Ammon's horn (tissue), 1 donor: ENCODE results near the gene IVL.

Experiments
- DNase-seq: peaks from one replicate; pipeline ENCODE4 v3.0.0-alpha.2; 2016; ENCODE audit warnings: low spot score

The IVL gene

DNA sequence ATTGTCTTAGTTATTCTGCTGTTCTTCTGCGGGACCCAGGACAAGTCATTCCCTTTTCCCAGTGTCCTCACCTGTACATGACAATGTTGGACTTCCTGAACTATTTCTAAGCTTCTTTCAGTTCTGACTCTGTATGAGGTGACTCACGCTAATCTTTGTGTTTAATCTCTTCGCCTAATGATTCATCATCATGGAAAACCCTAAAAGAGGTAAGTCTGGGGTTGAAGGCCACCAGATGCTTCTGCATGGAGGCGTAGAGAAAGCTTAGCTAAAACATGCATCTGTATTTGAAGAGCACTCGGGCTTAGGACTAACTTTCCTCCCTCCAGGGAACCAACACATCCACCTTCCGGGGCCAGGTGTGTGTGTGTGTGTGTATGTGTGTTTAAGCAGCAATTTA, 46.1 kb downstream of the IVL start:
- DNase-seq: no peak

DNA sequence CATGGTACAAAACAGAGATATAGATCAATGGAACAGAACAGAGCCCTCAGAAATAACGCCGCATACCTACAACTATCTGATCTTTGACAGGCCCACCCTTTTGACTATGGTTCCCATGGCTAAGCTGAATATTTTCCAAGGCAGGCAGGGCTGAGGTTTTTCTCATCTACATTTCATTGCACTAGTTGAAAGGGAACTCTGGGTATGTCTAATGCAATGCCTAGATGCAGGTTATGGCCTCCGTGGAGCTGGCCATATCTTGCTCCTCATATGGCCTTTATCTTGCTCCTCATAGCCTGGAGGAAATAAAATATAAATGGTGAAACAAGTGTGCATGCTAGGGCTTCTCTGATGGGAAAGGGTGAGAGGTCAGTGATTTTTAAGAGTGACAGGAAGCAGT, 49.2 kb downstream of the IVL start:
- DNase-seq: no peak

GRCh38 chr1:152959273-152959672, 50.9 kb downstream of the IVL start:
- DNase-seq: no peak

DNA sequence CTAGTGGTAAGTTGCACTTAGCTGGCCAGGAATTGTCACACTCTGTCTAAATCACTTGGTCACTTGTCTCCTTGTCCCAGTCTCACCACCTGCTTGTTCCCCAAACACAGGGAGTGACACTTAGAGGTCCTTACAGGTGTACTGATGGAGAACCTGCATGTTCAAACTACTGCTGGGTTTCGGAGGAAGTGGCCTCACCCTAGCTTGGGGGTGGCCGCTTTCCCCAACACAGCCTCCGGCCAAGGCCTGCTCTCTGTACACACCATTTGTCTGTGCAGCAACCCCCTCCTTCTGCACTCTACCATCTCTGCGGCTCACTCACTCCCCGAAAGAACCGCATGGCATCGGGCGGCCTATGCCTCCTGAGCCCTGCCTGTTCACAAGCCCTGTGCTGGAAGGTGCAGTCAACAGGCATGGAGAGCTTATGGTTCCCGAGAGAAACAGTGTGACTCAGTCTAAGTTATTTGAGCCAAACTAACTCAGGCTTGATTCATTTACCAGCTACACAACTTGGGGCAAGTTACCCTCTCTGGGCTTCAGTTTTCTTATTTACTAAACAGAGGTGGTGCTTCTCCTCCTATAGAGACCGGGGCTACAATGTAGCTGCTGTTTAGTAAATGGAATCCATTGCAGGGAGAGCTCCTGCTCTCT, 51.6 kb downstream of the IVL start:
- no peak for DNase-seq

GRCh38 chr1:152960452-152961044, 52.2 kb downstream of the IVL start:
- DNase-seq: no peak
